Adrenal gland (tissue), 12 donors: ENCODE data around the gene VMO1. TPM values are rescaled to one million over a fixed set of nuclear protein-coding genes. Genes with fewer than 3 reads are reported as not detected.
A peak's percentile ranks its signal among the peaks of the same experiment; 100 is the strongest.

Experiments used
- DNase-seq, 7 donors: peaks; one replicate each; pipeline ENCODE4 v3.0.0-alpha.2; 2019 to 2020
- H3K27ac ChIP-seq, 5 donors: fragments of 200-600 bp; sonication (generic) in 4 of 5; 1 replicate in 3 of 5; 2 replicates in 2 of 5; pipeline versions ENCODE4 v1.5.1 to v1.8.0; 2016 to 2020; ENCODE audit warnings: mild to moderate bottlenecking in 1 of 5
- H3K27me3 ChIP-seq: fragments of 200-600 bp; 2 replicates; pipeline ENCODE4 v1.8.0; 2021
- H3K36me3 ChIP-seq, 2 donors: fragments of 200-600 bp; replicated peaks in 1 of 2; 1 replicate in 1 of 2; 2 replicates in 1 of 2; pipeline versions ENCODE4 v1.5.1 to v1.8.0; 2018 to 2022
- H3K4me1 ChIP-seq, 2 donors: fragments of 200-600 bp; replicated peaks in 1 of 2; 1 replicate in 1 of 2; 2 replicates in 1 of 2; pipeline versions ENCODE4 v1.5.1 to v1.8.0; 2018 to 2021
- H3K4me3 ChIP-seq, 4 donors: fragments of 200-600 bp; sonication (generic) in 3 of 4; one replicate each; pipeline ENCODE4 v1.5.1; 2016 to 2018
- H3K9me3 ChIP-seq, 3 donors: fragments of 200-600 bp; sonication (generic) in 1 of 3; replicated peaks in 1 of 3; 1 replicate in 2 of 3; 2 replicates in 1 of 3; pipeline versions ENCODE4 v1.5.1 to v1.8.0; 2016 to 2021
- CTCF ChIP-seq, 6 experiments: fragments of 450-650 bp in 4 of 6; fragments of 200-600 bp in 2 of 6; sonication (generic) in 1 of 6; IDR thresholded peaks; 1 replicate in 5 of 6; 2 replicates in 1 of 6; pipeline versions ENCODE4 v1.5.1 to v1.8.0; 2016 to 2021; ENCODE audit warnings: antibody characterized with exemption in 6 of 6, mild to moderate bottlenecking in 2 of 6, moderate library complexity in 1 of 6
- POLR2A ChIP-seq, 2 donors: fragments of 450-650 bp; IDR thresholded peaks; one replicate each; pipeline ENCODE4 v1.6.1; 2017; ENCODE audit warnings: antibody characterized with exemption in 2 of 2, mild to moderate bottlenecking in 2 of 2, moderate library complexity in 1 of 2
- WGBS, 4 donors: extraction: QIAGEN DNeasy Blood & Tissue Kit in 2 of 4; methylation state at CpG; one replicate each; pipeline versions ENCODE4 v1.1.5 to v1.1.7; 2013 to 2017; 5-methylcytosine and 5-hydroxymethylcytosine counted together
- intact Hi-C, 2 donors: fragments of 100-400 bp; cut with DNase I; formaldehyde crosslinking; loops; one replicate each; pipeline versions ENCODE4 v1.14.1 to v1.15.0; 2022 to 2023
- polyA plus RNA-seq, 3 donors: library from polyadenylated mRNA; stranded (reverse); fragments of 200-250 nt in 2 of 3; fragments of 350-450 nt in 1 of 3; fragmentation: Illumina TruSeq in 1 of 3; extraction: RNeasy Lipid Tissue Mini Kit (QIAGEN cat#74804) in 1 of 3; gene quantifications; one replicate each; pipeline ENCODE4 v1.2.3, GENCODE V29; 2013 to 2014
- total RNA-seq, 9 donors: library from RNA; depleted of rRNA in 4 of 9; stranded (reverse); fragments of >200 nt in 4 of 9; fragments of 120-200 nt in 1 of 9; fragmentation: NEBNext Ultra II Directional in 1 of 9; extraction: Animal tissue kit (Norgen Biotek cat#: 25700) in 1 of 9; gene quantifications; one replicate each; pipeline versions ENCODE4 v1.1.0 to v1.2.4, GENCODE V29; 2013 to 2023
- donor health status: healthy with polysubstance abuse.
- donor health status: Bipolar disorder and iron deficiency.
- donor health status: DM: yes; HTN: yes; CAD: no.
- donor health status: DM: no; HTN: no; CAD: no.
- donor health status: DM: no; HTN: no; CAD: no.
- donor health status: DM: yes; HTN: yes; CAD: no.

The VMO1 gene
- total and polyA plus RNA-seq, 12 donors = 0.50 to 9.6 (median 4.4) TPM; not detected in 1

- Histone ChIP-seq H3K27me3 (no peaks in the 10 kb centered on the region), H3K4me3 (no peak overlapping the region), H3K27ac (no peak overlapping the region), H3K36me3 (no peaks in the 10 kb centered on the region), H3K9me3 (no peaks in the 10 kb centered on the region), H3K4me1 (no peaks in the 10 kb centered on the region)
- TF ChIP-seq CTCF (IDR thresholded peaks at IDR 0.05) (no peak), POLR2A (IDR thresholded peaks at IDR 0.05) (no peak)
- WGBS, 4 donors = 26 to 39% (median 33%) methylated on average over 3 of the region's 3 CpGs
- intact Hi-C loops = no loop called here
- no peak for DNase-seq
These were observed 35.6 kb downstream of the VMO1 start for GRCh38 chr17:4750606-4751005.

GRCh38 chr17:4748686-4749085 is 37.5 kb downstream of the VMO1 start:
- Histone ChIP-seq H3K27me3 (peaks cover 5% of the 10 kb centered on the region), H3K4me1 (no peaks in the 10 kb centered on the region), H3K36me3 (no peaks in the 10 kb centered on the region), H3K27ac (peak overlapping the region in 2 of 5 donors; percentile 30 to 75), H3K9me3 (no peaks in the 10 kb centered on the region), H3K4me3 (no peak overlapping the region)
- no peak for DNase-seq
- intact Hi-C loops = no loop called here
- TF ChIP-seq CTCF (IDR thresholded peaks at IDR 0.05) (no peak), POLR2A (IDR thresholded peaks at IDR 0.05) (no peak)
- 47 to 57% (median 52%) methylated on average over 4 of the region's 4 CpGs for WGBS, 4 donors

- peak overlapping the region in 2 of 5 donors; percentile 60 to 75 for H3K27ac ChIP-seq
- no peak for TF ChIP-seq CTCF (IDR thresholded peaks at IDR 0.05)
- no peak for TF ChIP-seq POLR2A (IDR thresholded peaks at IDR 0.05)
- H3K4me1 ChIP-seq = no peaks in the 10 kb centered on the region
- peak in 4 of 7 donors; percentile 40 to 74 (median 52) for DNase-seq
- 42 to 61% (median 50%) methylated on average over 5 of the region's 5 CpGs for WGBS, 4 donors
- H3K36me3 ChIP-seq = no peaks in the 10 kb centered on the region
- intact Hi-C loops = no loop called here
- no peaks in the 10 kb centered on the region for H3K9me3 ChIP-seq
- H3K27me3 ChIP-seq = peaks cover 6% of the 10 kb centered on the region
- no peak overlapping the region for H3K4me3 ChIP-seq
These were observed 38.3 kb downstream of the VMO1 start for GRCh38 chr17:4747847-4748246.

GRCh38 chr17:4744999-4745969 is 40.9 kb downstream of the VMO1 start:
- Histone ChIP-seq H3K4me1 (no peaks in the 10 kb centered on the region), H3K27ac (no peak overlapping the region), H3K27me3 (peaks cover 6% of the 10 kb centered on the region), H3K36me3 (no peaks in the 10 kb centered on the region), H3K9me3 (no peaks in the 10 kb centered on the region), H3K4me3 (no peak overlapping the region)
- no peak for TF ChIP-seq POLR2A (IDR thresholded peaks at IDR 0.05)
- no peak for TF ChIP-seq CTCF (IDR thresholded peaks at IDR 0.05)
- 18 to 37% (median 22%) methylated on average over 24 to 51 of the region's 51 CpGs for WGBS, 4 donors
- intact Hi-C loops = no loop called here
- no peak for DNase-seq
